ENCODE data around the gene PRR5L.

The PRR5L gene
- total RNA-seq = 16.1 to 205 (median 64.0) reads per million in 9 experiments

GRCh38 chr11:36295926-36296325 lies at the start of gene PRR5L:
Gene PRR5L (plus strand): TSS chr11:36296288. CDS start chr11:36401122, 104,834 bp downstream.
- ATAC-seq (replicated peaks) (no peak), DNase-seq (no peak)
- Mint-ChIP-seq H3K36me3 (ENCODE audit: insufficient read depth) (no peaks in the 10 kb centered on the region), H3K27me3 (peaks cover 0 to 4% of the 10 kb centered on the region in 2 donors), H3K4me3 (no peak within 1 kb of the TSS), H3K27ac (no peak within 1 kb of the TSS), H3K9me3 (no peaks in the 10 kb centered on the region), H3K4me1 (ENCODE audit: low read depth in 2 of 2) (peaks cover 3% of the 10 kb centered on the region in 2 donors)

- Mint-ChIP-seq H3K4me1 (ENCODE audit: low read depth in 2 of 2) (no peaks in the 10 kb centered on the region), H3K9me3 (no peaks in the 10 kb centered on the region), H3K36me3 (ENCODE audit: insufficient read depth) (no peaks in the 10 kb centered on the region), H3K27ac (no peak overlapping the region), H3K4me3 (no peak overlapping the region), H3K27me3 (peaks cover 82 to 91% of the 10 kb centered on the region in 2 donors)
- DNase-seq (no peak), ATAC-seq (replicated peaks) (no peak)
Measured at GRCh38 chr11:36247493-36247892, 48.6 kb upstream of the PRR5L start.

- DNase-seq (no peak), ATAC-seq (replicated peaks) (no peak)
- no peak overlapping the region for H3K4me3 Mint-ChIP-seq
- no peaks in the 10 kb centered on the region for H3K9me3 Mint-ChIP-seq
- peaks cover 78 to 90% of the 10 kb centered on the region in 2 donors for H3K27me3 Mint-ChIP-seq
- no peaks in the 10 kb centered on the region for H3K36me3 Mint-ChIP-seq (ENCODE audit: insufficient read depth)
- H3K27ac Mint-ChIP-seq = no peak overlapping the region
- H3K4me1 Mint-ChIP-seq (ENCODE audit: low read depth in 2 of 2) = no peaks in the 10 kb centered on the region
Measured at GRCh38 chr11:36248436-36248835, 47.7 kb upstream of the PRR5L start.

- ATAC-seq (replicated peaks) (no peak), DNase-seq (no peak)
- H3K27ac Mint-ChIP-seq = no peak overlapping the region
- H3K4me3 Mint-ChIP-seq = no peak overlapping the region
- H3K36me3 Mint-ChIP-seq (ENCODE audit: insufficient read depth) = no peaks in the 10 kb centered on the region
- H3K4me1 Mint-ChIP-seq (ENCODE audit: low read depth in 2 of 2) = no peaks in the 10 kb centered on the region
- H3K27me3 Mint-ChIP-seq = peaks cover 79 to 88% of the 10 kb centered on the region in 2 donors
- H3K9me3 Mint-ChIP-seq = no peaks in the 10 kb centered on the region
Measured at GRCh38 chr11:36249246-36249645, 46.8 kb upstream of the PRR5L start.

GRCh38 chr11:36251823-36252222 lies 44.3 kb upstream of the PRR5L start:
- ATAC-seq (replicated peaks) (no peak), DNase-seq (no peak)
- Mint-ChIP-seq H3K27me3 (peaks cover 66 to 77% of the 10 kb centered on the region in 2 donors), H3K9me3 (no peaks in the 10 kb centered on the region), H3K36me3 (ENCODE audit: insufficient read depth) (no peaks in the 10 kb centered on the region), H3K4me1 (ENCODE audit: low read depth in 2 of 2) (no peaks in the 10 kb centered on the region), H3K27ac (no peak overlapping the region), H3K4me3 (no peak overlapping the region)

- H3K36me3 Mint-ChIP-seq (ENCODE audit: insufficient read depth) = no peaks in the 10 kb centered on the region
- peaks cover 66 to 81% of the 10 kb centered on the region in 2 donors for H3K27me3 Mint-ChIP-seq
- no peak overlapping the region for H3K4me3 Mint-ChIP-seq
Measured at GRCh38 chr11:36253238-36253637, 42.9 kb upstream of the PRR5L start.

GRCh38 chr11:36254713-36255112 lies 41.4 kb upstream of the PRR5L start:
- no peak for DNase-seq

More at GRCh38 chr11:36253238-36253637, 42.9 kb upstream of the PRR5L start:
- DNase-seq (no peak), ATAC-seq (replicated peaks) (no peak)
- Mint-ChIP-seq H3K4me1 (ENCODE audit: low read depth in 2 of 2) (peaks cover 0 to 3% of the 10 kb centered on the region in 2 donors), H3K27ac (no peak overlapping the region), H3K9me3 (no peaks in the 10 kb centered on the region)

GRCh38 chr11:36257351-36257750 lies 38.7 kb upstream of the PRR5L start:
- ATAC-seq (replicated peaks) = no peak
- no peak overlapping the region for H3K27ac Mint-ChIP-seq
- no peaks in the 10 kb centered on the region for H3K36me3 Mint-ChIP-seq (ENCODE audit: insufficient read depth)
- H3K27me3 Mint-ChIP-seq = peaks cover 62 to 77% of the 10 kb centered on the region in 2 donors
- no peak for DNase-seq
- H3K4me1 Mint-ChIP-seq (ENCODE audit: low read depth in 2 of 2) = peaks cover 0 to 8% of the 10 kb centered on the region in 2 donors
- no peaks in the 10 kb centered on the region for H3K9me3 Mint-ChIP-seq
- no peak overlapping the region for H3K4me3 Mint-ChIP-seq

More at GRCh38 chr11:36254713-36255112, 41.4 kb upstream of the PRR5L start:
- no peaks in the 10 kb centered on the region for H3K9me3 Mint-ChIP-seq
- H3K27me3 Mint-ChIP-seq = peaks cover 65 to 81% of the 10 kb centered on the region in 2 donors
- no peaks in the 10 kb centered on the region for H3K36me3 Mint-ChIP-seq (ENCODE audit: insufficient read depth)
- ATAC-seq (replicated peaks) = no peak
- no peak overlapping the region for H3K27ac Mint-ChIP-seq
- no peak overlapping the region for H3K4me3 Mint-ChIP-seq
- H3K4me1 Mint-ChIP-seq (ENCODE audit: low read depth in 2 of 2) = peaks cover 0 to 8% of the 10 kb centered on the region in 2 donors

- DNase-seq (no peak), ATAC-seq (replicated peaks) (no peak)
- Mint-ChIP-seq H3K4me1 (ENCODE audit: low read depth in 2 of 2) (peaks cover 0 to 8% of the 10 kb centered on the region in 2 donors), H3K27me3 (peaks cover 66 to 79% of the 10 kb centered on the region in 2 donors), H3K36me3 (ENCODE audit: insufficient read depth) (no peaks in the 10 kb centered on the region), H3K4me3 (no peak overlapping the region), H3K9me3 (no peaks in the 10 kb centered on the region), H3K27ac (no peak overlapping the region)
Measured at GRCh38 chr11:36258730-36259360, 37.2 kb upstream of the PRR5L start.

- no peak overlapping the region for H3K4me3 Mint-ChIP-seq
- no peaks in the 10 kb centered on the region for H3K9me3 Mint-ChIP-seq
- peaks cover 0 to 8% of the 10 kb centered on the region in 2 donors for H3K4me1 Mint-ChIP-seq (ENCODE audit: low read depth in 2 of 2)
- H3K36me3 Mint-ChIP-seq (ENCODE audit: insufficient read depth) = no peaks in the 10 kb centered on the region
- no peak overlapping the region for H3K27ac Mint-ChIP-seq
- H3K27me3 Mint-ChIP-seq = peaks cover 77 to 83% of the 10 kb centered on the region in 2 donors
- DNase-seq (no peak), ATAC-seq (replicated peaks) (no peak)
Measured at GRCh38 chr11:36261094-36261493, 35.0 kb upstream of the PRR5L start.

GRCh38 chr11:36264011-36264972 lies 31.8 kb upstream of the PRR5L start:
- ATAC-seq (replicated peaks) (no peak), DNase-seq (no peak)
- Mint-ChIP-seq H3K27ac (peak overlapping the region; percentile 1 to 16), H3K36me3 (ENCODE audit: insufficient read depth) (no peaks in the 10 kb centered on the region), H3K4me1 (ENCODE audit: low read depth in 2 of 2) (no peaks in the 10 kb centered on the region), H3K9me3 (no peaks in the 10 kb centered on the region), H3K4me3 (no peak overlapping the region), H3K27me3 (peaks cover 49 to 51% of the 10 kb centered on the region in 2 donors)

GRCh38 chr11:36264973-36265344 lies 31.1 kb upstream of the PRR5L start:
- no peak overlapping the region for H3K27ac Mint-ChIP-seq
- no peaks in the 10 kb centered on the region for H3K9me3 Mint-ChIP-seq
- H3K4me1 Mint-ChIP-seq (ENCODE audit: low read depth in 2 of 2) = no peaks in the 10 kb centered on the region
- H3K36me3 Mint-ChIP-seq (ENCODE audit: insufficient read depth) = no peaks in the 10 kb centered on the region
- DNase-seq = no peak
- ATAC-seq (replicated peaks) = no peak
- peaks cover 44% of the 10 kb centered on the region in 2 donors for H3K27me3 Mint-ChIP-seq
- H3K4me3 Mint-ChIP-seq = no peak overlapping the region

GRCh38 chr11:36265793-36266628 lies 30.1 kb upstream of the PRR5L start:
- Mint-ChIP-seq H3K9me3 (no peaks in the 10 kb centered on the region), H3K27me3 (peaks cover 34 to 35% of the 10 kb centered on the region in 2 donors), H3K4me1 (ENCODE audit: low read depth in 2 of 2) (no peaks in the 10 kb centered on the region), H3K36me3 (ENCODE audit: insufficient read depth) (no peaks in the 10 kb centered on the region), H3K4me3 (no peak overlapping the region), H3K27ac (no peak overlapping the region)
- DNase-seq = peak; percentile 27 to 42 (median 34)
- peak; percentile 45 for ATAC-seq (replicated peaks)

Data from effector memory CD8-positive, alpha-beta T cell (primary cell).